GM06990 (cell line): ENCODE results near the gene MAST1.

ENCODE experiments used
- DNase-seq: peaks from one replicate; pipeline ENCODE4 v3.0.0-alpha.2; 2011; ENCODE audit not compliant: insufficient read length; ENCODE audit errors: extremely low read depth
- H3K27me3 ChIP-seq: replicated peaks from 2 replicates; pipeline ENCODE4 v1.6.0; 2011; ENCODE audit warnings: low read length; ENCODE audit not compliant: control insufficient read depth, insufficient read depth
- H3K36me3 ChIP-seq: 2 replicates; pipeline ENCODE4 v1.5.1; 2011; ENCODE audit warnings: low read length; ENCODE audit not compliant: control insufficient read depth, insufficient read depth
- H3K4me3 ChIP-seq: replicated peaks from 2 replicates; pipeline ENCODE4 v1.5.1; 2011; ENCODE audit warnings: low read depth, mild to moderate bottlenecking, control low read depth, low read length
- TF ChIP-seq, protein P1 (sequence below): IDR thresholded peaks from 2 replicates; pipeline ENCODE4 v1.5.1; 2011; ENCODE audit warnings: low read length, control low read depth, mild to moderate bottlenecking, inconsistent platforms; ENCODE audit not compliant: insufficient read depth, poor library complexity, severe bottlenecking

MAST1 gene

DNA sequence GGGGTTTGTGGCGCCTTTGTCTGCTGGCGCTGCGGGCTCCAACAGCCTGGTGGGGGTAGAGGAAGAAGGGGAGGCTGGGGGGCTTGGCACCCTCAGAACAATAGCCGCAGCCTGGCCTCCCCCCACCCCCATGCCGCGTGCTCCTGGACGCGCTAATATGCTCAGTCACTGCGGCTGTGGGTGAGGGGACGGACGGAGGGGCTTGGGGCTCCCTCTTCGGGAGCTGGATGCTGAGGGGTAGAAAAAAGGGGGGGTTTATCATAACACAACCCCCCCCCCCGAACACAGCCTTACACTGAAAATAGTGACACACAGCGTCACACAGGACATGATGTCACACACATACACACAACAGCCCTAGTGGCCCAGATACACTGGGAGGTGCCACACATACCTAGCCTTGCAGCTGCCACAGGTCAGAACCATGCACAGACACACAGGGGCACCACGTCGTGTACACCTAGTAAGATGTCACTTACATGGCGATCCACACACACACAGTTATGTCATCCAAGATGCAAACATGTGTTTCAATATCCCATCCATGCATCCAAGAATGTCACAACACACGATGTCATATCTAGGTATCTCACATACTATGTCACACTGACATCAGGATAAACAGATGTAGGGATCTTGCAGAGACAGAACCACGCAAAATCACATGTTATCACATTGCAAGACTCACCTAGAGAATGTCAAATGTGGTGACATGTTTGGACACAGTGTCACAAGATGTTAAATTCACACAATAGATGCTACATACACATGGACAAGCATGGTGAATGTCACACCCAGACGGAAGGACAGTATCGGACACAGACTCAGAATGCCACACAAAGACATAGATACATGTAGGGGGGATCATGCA, 806 bp downstream of the MAST1 start:
- H3K36me3 ChIP-seq, result no peaks in the 10 kb centered on the region
- TF ChIP-seq, protein P1, sequence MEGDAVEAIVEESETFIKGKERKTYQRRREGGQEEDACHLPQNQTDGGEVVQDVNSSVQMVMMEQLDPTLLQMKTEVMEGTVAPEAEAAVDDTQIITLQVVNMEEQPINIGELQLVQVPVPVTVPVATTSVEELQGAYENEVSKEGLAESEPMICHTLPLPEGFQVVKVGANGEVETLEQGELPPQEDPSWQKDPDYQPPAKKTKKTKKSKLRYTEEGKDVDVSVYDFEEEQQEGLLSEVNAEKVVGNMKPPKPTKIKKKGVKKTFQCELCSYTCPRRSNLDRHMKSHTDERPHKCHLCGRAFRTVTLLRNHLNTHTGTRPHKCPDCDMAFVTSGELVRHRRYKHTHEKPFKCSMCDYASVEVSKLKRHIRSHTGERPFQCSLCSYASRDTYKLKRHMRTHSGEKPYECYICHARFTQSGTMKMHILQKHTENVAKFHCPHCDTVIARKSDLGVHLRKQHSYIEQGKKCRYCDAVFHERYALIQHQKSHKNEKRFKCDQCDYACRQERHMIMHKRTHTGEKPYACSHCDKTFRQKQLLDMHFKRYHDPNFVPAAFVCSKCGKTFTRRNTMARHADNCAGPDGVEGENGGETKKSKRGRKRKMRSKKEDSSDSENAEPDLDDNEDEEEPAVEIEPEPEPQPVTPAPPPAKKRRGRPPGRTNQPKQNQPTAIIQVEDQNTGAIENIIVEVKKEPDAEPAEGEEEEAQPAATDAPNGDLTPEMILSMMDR, result no peak
- H3K4me3 ChIP-seq, result peak overlapping the region; percentile 48
- no peak for DNase-seq
- H3K27me3 ChIP-seq, result peaks cover 2% of the 10 kb centered on the region

DNA sequence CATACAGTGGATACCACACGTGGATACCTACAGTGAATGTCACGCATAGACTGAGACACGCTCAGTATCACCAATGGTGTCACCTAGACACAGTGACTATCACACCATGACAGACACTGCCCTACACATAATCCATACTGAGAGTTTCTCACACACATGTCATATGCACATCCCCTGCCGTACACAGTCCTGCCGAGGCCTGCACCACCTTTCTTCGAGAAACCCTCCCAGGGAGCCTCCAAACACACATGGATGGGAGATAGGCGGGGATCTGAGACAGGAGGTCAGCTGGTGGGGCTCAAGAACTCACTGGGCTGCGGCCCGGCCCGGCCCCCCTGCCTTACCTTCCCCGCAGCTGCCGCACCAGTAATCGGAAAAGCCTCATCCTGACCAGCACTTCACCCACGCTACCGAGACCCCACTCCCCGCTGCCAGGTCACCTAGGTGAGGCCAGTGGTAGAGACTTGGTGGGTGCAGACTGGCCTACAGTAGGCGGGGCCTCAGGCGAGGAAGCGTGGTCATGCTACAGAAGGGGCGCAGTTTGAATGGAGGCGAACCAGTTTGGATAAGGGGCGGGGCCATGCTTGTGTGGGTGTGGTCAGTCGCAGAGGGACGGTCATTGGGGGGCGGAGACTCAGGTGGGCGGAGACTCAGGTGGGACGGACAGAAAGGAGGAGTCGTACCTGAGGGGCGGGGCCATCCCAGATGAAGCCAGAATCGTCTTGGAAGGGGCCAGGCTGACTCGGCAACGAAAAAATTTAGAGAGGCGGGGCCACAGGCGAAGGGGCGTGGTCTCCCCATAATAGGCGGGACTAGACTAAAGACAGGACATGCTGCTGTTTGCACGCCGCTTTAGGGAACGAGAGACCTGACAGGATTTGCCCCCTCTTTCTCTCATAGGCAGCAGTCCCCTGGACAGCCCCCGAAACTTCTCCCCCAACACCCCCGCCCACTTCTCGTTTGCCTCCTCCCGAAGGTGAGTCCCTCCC, 2.1 kb downstream of the MAST1 start:
- Histone ChIP-seq H3K27me3 (peaks cover under 1% of the 10 kb centered on the region), H3K4me3 (no peak overlapping the region), H3K36me3 (no peaks in the 10 kb centered on the region)
- TF ChIP-seq, protein P1, result no peak
- DNase-seq, result peak; percentile 77

DNA sequence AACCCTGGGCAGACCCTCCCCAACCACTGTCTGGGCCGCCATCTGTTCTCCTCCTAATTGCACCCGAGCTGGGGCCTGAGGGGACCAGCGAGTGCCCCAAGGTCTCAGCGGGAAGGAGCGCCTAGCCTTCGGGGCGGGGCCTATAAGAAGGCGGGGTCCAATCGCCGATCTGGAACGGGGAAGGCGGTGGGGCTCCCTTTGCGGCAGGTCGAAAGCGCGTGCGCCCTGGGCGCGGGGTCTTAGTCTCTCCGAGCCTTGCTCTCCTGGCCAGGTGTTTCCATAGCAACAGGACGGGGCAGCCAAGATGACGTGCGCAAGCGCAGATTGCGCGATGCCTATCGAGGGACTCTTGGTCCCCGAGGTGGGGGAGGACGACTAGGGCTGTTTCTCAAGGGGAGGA, 2.8 kb downstream of the MAST1 start:
- Histone ChIP-seq H3K36me3 (no peaks in the 10 kb centered on the region), H3K27me3 (no peaks in the 10 kb centered on the region; the same call in none of the 2 replicates), H3K4me3 (no peak overlapping the region)
- TF ChIP-seq, protein P1, result no peak
- DNase-seq, result peak; percentile 68

DNA sequence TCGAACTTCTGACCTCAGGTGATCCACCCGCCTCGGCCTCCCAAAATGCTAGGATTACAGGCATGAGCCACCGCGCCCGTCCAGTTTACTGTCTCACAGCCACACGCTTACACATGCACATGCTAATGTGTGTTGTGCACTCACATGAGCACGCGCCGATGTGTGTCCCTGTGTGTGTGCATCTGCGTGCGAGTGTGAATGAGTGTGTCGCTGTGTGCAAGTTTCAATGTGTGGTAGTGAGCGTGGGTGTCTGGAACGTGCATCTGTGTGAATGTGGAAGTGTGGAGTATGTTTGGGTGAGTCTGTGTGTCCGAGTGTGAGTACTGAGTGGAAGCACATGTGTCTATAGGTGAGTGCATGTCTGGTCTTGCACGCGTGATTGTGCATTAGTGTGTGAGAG, 4.2 kb downstream of the MAST1 start:
- DNase-seq, result no peak
- TF ChIP-seq, protein P1, result no peak
- no peaks in the 10 kb centered on the region for H3K36me3 ChIP-seq
- H3K4me3 ChIP-seq, result no peak overlapping the region
- no peaks in the 10 kb centered on the region; the same call in none of the 2 replicates for H3K27me3 ChIP-seq

DNA sequence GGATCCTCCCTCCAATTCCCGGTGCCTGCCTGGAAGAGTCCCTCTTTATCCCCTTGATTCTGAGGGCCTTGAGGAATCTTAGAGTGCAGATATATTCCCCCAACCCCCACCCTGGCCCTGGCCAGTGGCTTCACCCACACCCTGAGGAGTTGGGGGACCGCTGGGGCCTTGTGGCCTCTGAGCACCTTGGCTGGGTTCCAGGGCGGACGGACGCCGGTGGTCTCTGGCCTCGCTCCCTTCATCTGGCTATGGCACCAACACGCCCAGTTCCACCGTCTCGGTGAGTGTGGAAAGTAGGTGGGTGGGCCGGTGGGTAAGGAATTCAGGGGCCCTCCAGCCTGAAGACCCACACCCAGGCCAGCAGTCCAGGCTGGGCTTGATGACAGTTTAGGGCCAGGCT, 5.0 kb downstream of the MAST1 start:
- Histone ChIP-seq H3K4me3 (no peak overlapping the region), H3K36me3 (no peaks in the 10 kb centered on the region), H3K27me3 (no peaks in the 10 kb centered on the region; the same call in none of the 2 replicates)
- DNase-seq, result no peak
- TF ChIP-seq, protein P1, result no peak
